H1 (cell line): ENCODE data around the gene OR6C70.

ENCODE experiments used
- CREB1 ChIP-seq: IDR thresholded peaks from 2 replicates; pipeline ENCODE4 v1.6.1; 2012; ENCODE audit warnings: inconsistent platforms
- EZH2 ChIP-seq: fragments of 200-600 bp; sonication (generic); IDR thresholded peaks from 2 replicates; pipeline ENCODE4 v1.7.1; 2012; ENCODE audit warnings: low read depth, mild to moderate bottlenecking, moderate library complexity, low read length, inconsistent platforms; ENCODE audit not compliant: severe bottlenecking
- NRF1 ChIP-seq: IDR thresholded peaks from 2 replicates; pipeline ENCODE4 v1.6.1; 2011; ENCODE audit warnings: mild to moderate bottlenecking, low read depth, low read length, improper control_type of control experiment
- POLR2A ChIP-seq, 2 experiments: IDR thresholded peaks; 1 replicate in 1 of 2; 2 replicates in 1 of 2; pipeline ENCODE4 v1.6.1; 2011; ENCODE audit warnings: low read depth in 2 of 2, low read length in 2 of 2, mild to moderate bottlenecking in 2 of 2; ENCODE audit errors: control extremely low read depth in 1 of 2
- TF ChIP-seq, protein P1 (sequence below), 3 experiments: IDR thresholded peaks; 1 replicate in 2 of 3; 2 replicates in 1 of 3; pipeline versions ENCODE4 v1.5.1 to v1.6.1; 2011; ENCODE audit warnings: low read length in 3 of 3, mild to moderate bottlenecking in 3 of 3, inconsistent platforms in 2 of 3, low read depth in 1 of 3, moderate library complexity in 1 of 3; ENCODE audit not compliant: insufficient read depth in 1 of 3; ENCODE audit errors: control extremely low read depth in 1 of 3

GRCh38 chr12:55445357-55445756, 24.6 kb downstream of the OR6C70 start:
- TF ChIP-seq CREB1 (no peak), EZH2 (no peak), POLR2A (IDR thresholded peaks at IDR 0.05; ENCODE audit: control extremely low read depth in 1 of 2, low read depth in 2 of 2, low read length in 2 of 2) (no peak), NRF1 (no peak)
- TF ChIP-seq, protein P1, sequence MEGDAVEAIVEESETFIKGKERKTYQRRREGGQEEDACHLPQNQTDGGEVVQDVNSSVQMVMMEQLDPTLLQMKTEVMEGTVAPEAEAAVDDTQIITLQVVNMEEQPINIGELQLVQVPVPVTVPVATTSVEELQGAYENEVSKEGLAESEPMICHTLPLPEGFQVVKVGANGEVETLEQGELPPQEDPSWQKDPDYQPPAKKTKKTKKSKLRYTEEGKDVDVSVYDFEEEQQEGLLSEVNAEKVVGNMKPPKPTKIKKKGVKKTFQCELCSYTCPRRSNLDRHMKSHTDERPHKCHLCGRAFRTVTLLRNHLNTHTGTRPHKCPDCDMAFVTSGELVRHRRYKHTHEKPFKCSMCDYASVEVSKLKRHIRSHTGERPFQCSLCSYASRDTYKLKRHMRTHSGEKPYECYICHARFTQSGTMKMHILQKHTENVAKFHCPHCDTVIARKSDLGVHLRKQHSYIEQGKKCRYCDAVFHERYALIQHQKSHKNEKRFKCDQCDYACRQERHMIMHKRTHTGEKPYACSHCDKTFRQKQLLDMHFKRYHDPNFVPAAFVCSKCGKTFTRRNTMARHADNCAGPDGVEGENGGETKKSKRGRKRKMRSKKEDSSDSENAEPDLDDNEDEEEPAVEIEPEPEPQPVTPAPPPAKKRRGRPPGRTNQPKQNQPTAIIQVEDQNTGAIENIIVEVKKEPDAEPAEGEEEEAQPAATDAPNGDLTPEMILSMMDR (IDR thresholded peaks at IDR 0.05; ENCODE audit: control extremely low read depth in 1 of 3, insufficient read depth in 1 of 3, low read depth in 1 of 3, low read length in 3 of 3) = no peak
